22Rv1 (cell line): ENCODE results near the gene AP3S2.

Experiments used
- CTCF ChIP-seq: fragments of 450-650 bp; IDR thresholded peaks from 2 replicates; pipeline ENCODE4 v1.5.1; 2017; ENCODE audit warnings: mild to moderate bottlenecking
- ZFX ChIP-seq: fragments of 450-650 bp; IDR thresholded peaks from 2 replicates; pipeline ENCODE4 v1.6.1; 2017; ENCODE audit warnings: antibody characterized with exemption, borderline replicate concordance

GRCh38 chr15:89813381-89814111, 80.2 kb downstream of the AP3S2 start:
- TF ChIP-seq CTCF: no peak
- TF ChIP-seq ZFX: no peak
